Omental fat pad (tissue), 4 donors: ENCODE measurements around the gene PARP3. TPM values are rescaled to one million over a fixed set of nuclear protein-coding genes. Genes with fewer than 3 reads are reported as not detected.

Experiments
- ATAC-seq: fragments of 150-250 bp; one replicate; pipeline ENCODE4 v1.9.1; 2016; ENCODE audit warnings: mild to moderate bottlenecking, moderate library complexity; ENCODE audit not compliant: low FRiP score
- DNase-seq: peaks from one replicate; pipeline ENCODE4 v3.0.0-alpha.2; 2019; ENCODE audit warnings: low spot score
- total RNA-seq, 4 donors: library from RNA; depleted of rRNA; stranded (reverse); fragments of >200 nt; gene quantifications; one replicate each; pipeline ENCODE4 v1.1.0, GENCODE V29; 2016
- TF ChIP-seq, protein P1 (sequence below), 3 donors: fragments of 450-650 bp; IDR thresholded peaks; one replicate each; pipeline ENCODE4 v1.5.1; 2016 to 2017; ENCODE audit warnings: antibody characterized with exemption in 3 of 3, mild to moderate bottlenecking in 3 of 3, moderate library complexity in 2 of 3

The PARP3 gene
- total RNA-seq, 4 donors from 2014 or later = 19.2 to 23.9 (median 22.8) TPM

DNA sequence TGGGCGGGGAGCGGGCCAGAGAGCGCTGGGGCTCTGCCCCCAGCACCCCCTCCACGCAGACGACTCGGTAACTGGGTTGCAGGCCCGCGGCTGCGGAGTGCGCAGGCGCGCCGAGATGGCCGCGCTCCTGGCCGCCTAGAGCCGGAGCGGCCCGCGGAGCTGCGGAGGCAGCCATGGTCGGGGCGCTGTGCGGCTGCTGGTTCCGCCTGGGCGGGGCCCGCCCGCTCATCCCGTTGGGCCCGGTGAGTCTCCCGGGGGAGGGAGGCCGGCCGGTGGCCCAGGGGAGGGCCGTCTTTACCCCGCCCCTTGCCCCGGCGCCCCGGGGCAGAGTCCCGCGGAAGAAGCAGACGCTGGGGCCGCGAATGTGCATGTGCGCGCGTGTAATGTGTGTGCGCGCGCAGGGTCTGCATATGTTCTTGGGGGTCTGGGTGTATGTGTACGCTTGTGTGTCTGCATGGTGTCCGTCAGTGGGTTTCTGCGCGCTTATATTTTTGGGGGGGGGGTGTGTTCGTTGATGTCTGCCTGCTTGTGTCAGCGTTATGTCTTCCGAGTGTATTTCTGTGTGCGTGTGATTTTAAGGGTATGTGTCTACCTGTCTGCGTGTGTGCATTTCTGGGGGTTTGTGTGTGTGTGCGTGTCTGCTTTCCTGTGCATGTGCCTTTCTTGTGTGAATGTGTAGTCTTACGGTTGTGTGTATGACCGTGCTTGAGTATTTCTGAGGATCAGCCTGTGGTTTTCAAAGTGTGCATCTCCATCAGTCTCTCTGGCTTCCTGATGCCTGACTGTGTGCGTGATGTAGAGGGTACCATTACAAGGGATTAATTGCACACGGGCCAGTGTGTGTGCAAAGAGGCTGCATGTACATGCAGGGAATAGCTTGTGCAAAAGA is 33.0 kb downstream of the PARP3 start, which contains the start of gene ABHD14A:
ABHD14A (plus strand) TSS at position 102 of the 889 bp plus-strand sequence; CDS start at position 174, 72 bp downstream.
- ATAC-seq (peak; percentile 76), DNase-seq (no peak)
- TF ChIP-seq, protein P1, sequence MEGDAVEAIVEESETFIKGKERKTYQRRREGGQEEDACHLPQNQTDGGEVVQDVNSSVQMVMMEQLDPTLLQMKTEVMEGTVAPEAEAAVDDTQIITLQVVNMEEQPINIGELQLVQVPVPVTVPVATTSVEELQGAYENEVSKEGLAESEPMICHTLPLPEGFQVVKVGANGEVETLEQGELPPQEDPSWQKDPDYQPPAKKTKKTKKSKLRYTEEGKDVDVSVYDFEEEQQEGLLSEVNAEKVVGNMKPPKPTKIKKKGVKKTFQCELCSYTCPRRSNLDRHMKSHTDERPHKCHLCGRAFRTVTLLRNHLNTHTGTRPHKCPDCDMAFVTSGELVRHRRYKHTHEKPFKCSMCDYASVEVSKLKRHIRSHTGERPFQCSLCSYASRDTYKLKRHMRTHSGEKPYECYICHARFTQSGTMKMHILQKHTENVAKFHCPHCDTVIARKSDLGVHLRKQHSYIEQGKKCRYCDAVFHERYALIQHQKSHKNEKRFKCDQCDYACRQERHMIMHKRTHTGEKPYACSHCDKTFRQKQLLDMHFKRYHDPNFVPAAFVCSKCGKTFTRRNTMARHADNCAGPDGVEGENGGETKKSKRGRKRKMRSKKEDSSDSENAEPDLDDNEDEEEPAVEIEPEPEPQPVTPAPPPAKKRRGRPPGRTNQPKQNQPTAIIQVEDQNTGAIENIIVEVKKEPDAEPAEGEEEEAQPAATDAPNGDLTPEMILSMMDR (IDR thresholded peaks at IDR 0.05) = no peak

DNA sequence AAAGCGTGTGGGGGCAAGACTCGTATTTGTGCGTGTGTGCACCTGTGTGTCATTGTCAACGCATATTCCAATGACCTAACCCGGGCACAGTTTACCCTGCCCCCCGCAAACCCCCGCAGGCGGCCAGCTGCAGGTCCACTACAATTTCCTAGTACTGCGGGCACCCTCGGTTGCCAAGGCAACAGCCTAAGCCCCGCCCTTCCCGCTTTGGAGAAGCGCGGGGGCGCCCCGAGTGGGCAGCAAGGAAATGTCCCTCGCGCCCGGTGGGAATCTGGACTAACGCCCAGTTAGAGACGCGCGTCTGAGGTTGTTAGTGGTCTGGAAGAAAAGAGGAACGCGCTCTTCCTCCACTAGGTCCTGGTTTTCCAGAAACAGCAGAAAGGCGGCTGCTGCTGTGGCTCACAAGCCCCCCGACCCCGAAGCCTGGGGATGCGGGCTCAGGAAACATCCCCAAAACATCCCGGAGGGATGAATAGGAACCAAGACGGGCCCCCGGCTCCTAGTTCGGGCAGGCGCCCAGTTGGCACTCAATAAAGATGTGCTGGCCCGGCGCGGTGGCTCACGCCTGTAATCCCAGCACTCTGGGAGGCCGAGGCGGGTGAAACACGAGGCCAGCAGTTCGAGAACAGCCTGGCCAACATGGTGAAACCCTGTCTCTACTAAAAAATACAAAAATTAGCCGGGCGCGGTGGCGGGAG is 33.8 kb downstream of the PARP3 start:
- peak; percentile 72 for DNase-seq
- no peak for ATAC-seq
- TF ChIP-seq, protein P1 (IDR thresholded peaks at IDR 0.05) = no peak

DNA sequence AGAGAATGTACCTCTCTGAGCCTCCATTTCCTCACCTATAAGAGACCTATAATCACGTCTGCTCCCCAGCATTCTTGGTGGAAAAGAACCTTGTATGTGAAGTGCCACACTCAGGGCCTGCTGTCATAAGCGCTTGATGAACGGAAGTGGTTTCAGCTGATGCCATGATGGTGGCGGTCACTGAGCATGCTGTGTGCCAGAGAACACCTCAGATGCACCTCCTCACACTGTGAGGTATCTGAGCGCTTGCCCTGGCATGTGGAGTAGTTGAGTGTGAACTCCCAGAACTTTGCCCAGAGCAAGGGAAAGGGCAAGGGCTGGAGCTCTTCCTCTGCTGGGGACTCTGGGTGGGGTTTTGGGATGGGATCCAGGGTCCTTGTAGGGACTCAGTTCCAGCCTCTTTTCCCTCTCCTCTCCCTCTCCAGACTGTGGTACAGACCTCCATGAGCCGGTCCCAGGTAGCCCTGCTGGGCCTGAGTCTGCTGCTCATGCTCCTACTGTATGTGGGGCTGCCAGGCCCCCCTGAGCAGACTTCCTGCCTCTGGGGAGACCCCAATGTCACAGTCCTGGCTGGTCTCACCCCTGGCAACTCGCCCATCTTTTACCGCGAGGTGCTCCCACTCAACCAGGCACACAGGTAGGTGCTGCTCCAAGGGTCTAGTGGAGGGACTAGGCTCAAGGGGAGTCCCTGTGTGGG is 35.4 kb downstream of the PARP3 start:
- no peak for DNase-seq
- TF ChIP-seq, protein P1 (IDR thresholded peaks at IDR 0.05) = no peak
- ATAC-seq = no peak

DNA sequence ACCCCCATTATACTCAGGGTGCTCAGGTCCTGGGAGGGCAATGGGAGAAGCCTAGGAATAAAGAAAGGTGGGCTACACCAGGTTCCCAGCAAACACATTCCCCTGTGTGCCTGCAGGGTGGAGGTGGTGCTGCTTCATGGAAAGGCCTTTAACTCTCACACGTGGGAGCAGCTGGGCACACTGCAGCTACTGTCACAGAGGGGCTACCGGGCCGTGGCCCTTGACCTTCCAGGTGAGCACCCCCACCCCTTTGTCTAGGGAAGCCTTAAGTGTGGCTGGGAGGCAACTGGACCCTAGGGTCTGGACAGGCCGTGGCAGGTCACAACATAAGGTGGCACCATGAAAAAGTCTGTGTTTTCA is 36.0 kb downstream of the PARP3 start:
- TF ChIP-seq, protein P1 (IDR thresholded peaks at IDR 0.05) = no peak
- DNase-seq (no peak), ATAC-seq (no peak)

DNA sequence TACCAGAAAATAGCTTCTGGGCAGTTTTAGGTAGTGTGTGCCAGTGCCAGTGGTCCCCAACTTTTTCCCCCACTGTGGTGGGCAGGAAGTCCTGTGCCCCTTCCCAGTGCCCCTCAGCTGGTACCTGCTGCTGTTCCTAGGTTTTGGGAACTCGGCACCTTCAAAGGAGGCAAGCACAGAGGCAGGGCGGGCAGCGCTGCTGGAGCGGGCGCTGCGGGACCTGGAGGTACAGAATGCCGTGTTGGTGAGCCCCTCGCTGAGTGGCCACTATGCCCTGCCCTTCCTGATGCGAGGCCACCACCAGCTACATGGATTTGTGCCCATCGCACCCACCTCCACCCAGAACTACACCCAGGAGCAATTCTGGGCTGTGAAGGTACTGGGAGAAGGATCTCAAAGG is 38.1 kb downstream of the PARP3 start:
- ATAC-seq = no peak
- no peak for DNase-seq
- TF ChIP-seq, protein P1 (IDR thresholded peaks at IDR 0.05) = no peak

DNA sequence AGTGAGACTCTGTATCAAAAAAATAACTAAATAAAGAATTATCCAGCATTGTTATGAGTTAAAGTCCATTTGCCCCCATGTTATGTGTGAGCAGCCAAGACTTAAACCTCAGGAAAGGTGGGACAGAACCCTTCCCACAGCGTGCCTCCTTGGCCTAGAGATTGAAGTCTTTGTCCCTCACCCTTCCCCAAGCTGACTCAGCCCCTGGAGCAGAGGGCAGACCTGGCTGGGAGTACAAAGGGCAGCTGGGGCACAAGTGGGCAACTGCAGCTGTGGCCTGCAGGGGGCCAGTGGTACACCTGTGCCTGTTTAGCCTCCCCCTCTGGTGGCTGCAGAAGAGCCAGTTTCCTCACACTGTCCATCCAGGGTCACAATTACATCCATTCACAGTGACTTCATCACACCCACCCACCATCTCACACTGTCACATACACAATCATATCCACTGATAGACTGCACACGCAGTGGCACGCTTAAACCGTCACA is 40.2 kb downstream of the PARP3 start:
- ATAC-seq = peak; percentile 11
- TF ChIP-seq, protein P1 (IDR thresholded peaks at IDR 0.05) = peak in 1 of 3 donors; percentile 4
- no peak for DNase-seq
